Neural cell (in vitro differentiated cells): Measurements from ENCODE around the gene RASAL2. TPM values are rescaled to one million over a fixed set of nuclear protein-coding genes. Genes with fewer than 3 reads are reported as not detected.

Experiments
- H2AFZ ChIP-seq: fragments of 200-600, 300-800 bp; sonication (generic), shearing (Covaris generic); 2 replicates; pipeline ENCODE4 v1.6.0; 2014; ENCODE audit warnings: low read depth, mild to moderate bottlenecking, antibody characterized with exemption, low read length, moderate library complexity
- H3F3A ChIP-seq: fragments of 200-600 bp; shearing (Covaris generic); 2 replicates; pipeline ENCODE4 v1.6.1; 2016; ENCODE audit warnings: mild to moderate bottlenecking, moderate library complexity, mixed read lengths, antibody characterized with exemption, low read length; ENCODE audit not compliant: insufficient read depth, poor library complexity, severe bottlenecking
- H3K27ac ChIP-seq: fragments of 200-600, 300-800 bp; sonication (generic), shearing (Covaris generic); 2 replicates; pipeline ENCODE4 v1.5.1; 2014; ENCODE audit warnings: mild to moderate bottlenecking, low read length, moderate library complexity
- H3K27me3 ChIP-seq: fragments of 300-800, 200-600 bp; sonication (generic), shearing (Covaris generic); 2 replicates; pipeline ENCODE4 v1.6.0; 2014; ENCODE audit warnings: mild to moderate bottlenecking, low read depth, low read length, moderate library complexity; ENCODE audit not compliant: insufficient read depth
- H3K36me3 ChIP-seq: fragments of 300-800, 200-600 bp; sonication (generic), shearing (Covaris generic); 2 replicates; pipeline ENCODE4 v1.5.1; 2014; ENCODE audit warnings: mild to moderate bottlenecking, antibody characterized with exemption, low read length, moderate library complexity; ENCODE audit not compliant: insufficient read depth
- H3K4me2 ChIP-seq: fragments of 300-800, 200-600 bp; sonication (generic), shearing (Covaris generic); 2 replicates; pipeline ENCODE4 v1.6.0; 2014; ENCODE audit warnings: mild to moderate bottlenecking, low read length
- H3K4me3 ChIP-seq: fragments of 300-800, 200-600 bp; sonication (generic), shearing (Covaris generic); 2 replicates; pipeline ENCODE4 v1.5.1; 2014; ENCODE audit warnings: mild to moderate bottlenecking, low read length, moderate library complexity
- H3K79me2 ChIP-seq: fragments of 200-600 bp; shearing (Covaris generic); replicated peaks from 2 replicates; pipeline ENCODE4 v1.6.0; 2014; ENCODE audit warnings: mild to moderate bottlenecking, low read length, moderate library complexity; ENCODE audit not compliant: insufficient read depth
- H3K9ac ChIP-seq: fragments of 300-800, 200-600 bp; sonication (generic), shearing (Covaris generic); 2 replicates; pipeline ENCODE4 v1.6.1; 2016; ENCODE audit warnings: mild to moderate bottlenecking, low read length, mixed read lengths
- H3K9me2 ChIP-seq: fragments of 200-600 bp; shearing (Covaris generic); 2 replicates; pipeline ENCODE4 v1.6.1; 2016; ENCODE audit warnings: mild to moderate bottlenecking, low read length, mixed read lengths; ENCODE audit not compliant: insufficient read depth
- H3K9me3 ChIP-seq: fragments of 200-600, 300-800 bp; sonication (generic), shearing (Covaris generic); 2 replicates; pipeline ENCODE4 v1.6.1; 2016; ENCODE audit warnings: mild to moderate bottlenecking, mixed run types, low read length, moderate library complexity, mixed read lengths
- H4K20me1 ChIP-seq: fragments of 200-600 bp; shearing (Covaris generic); 2 replicates; pipeline ENCODE4 v1.6.1; 2016; ENCODE audit warnings: mild to moderate bottlenecking, mixed run types; ENCODE audit not compliant: insufficient read depth
- EP300 ChIP-seq: fragments of 450-650 bp; conservative IDR thresholded peaks from 2 replicates; pipeline ENCODE4 v1.6.1; 2014; ENCODE audit warnings: antibody characterized with exemption, mild to moderate bottlenecking, moderate library complexity; ENCODE audit not compliant: poor library complexity, severe bottlenecking
- EZH2 ChIP-seq: fragments of 200-600, 300-800 bp; shearing (Covaris generic), sonication (generic); IDR thresholded peaks from 2 replicates; pipeline ENCODE4 v1.6.1; 2014; ENCODE audit warnings: antibody characterized with exemption, low read length, borderline replicate concordance, mild to moderate bottlenecking; ENCODE audit not compliant: insufficient read depth, poor library complexity, severe bottlenecking
- MXI1 ChIP-seq: fragments of 450-650 bp; conservative IDR thresholded peaks from 2 replicates; pipeline ENCODE4 v1.6.1; 2014; ENCODE audit warnings: antibody characterized with exemption, mild to moderate bottlenecking; ENCODE audit not compliant: poor library complexity, severe bottlenecking
- POLR2AphosphoS5 ChIP-seq: IDR thresholded peaks from 2 replicates; pipeline ENCODE4 v1.6.1; 2012
- RAD21 ChIP-seq: fragments of 450-650 bp; conservative IDR thresholded peaks from 2 replicates; pipeline ENCODE4 v1.6.1; 2014; ENCODE audit warnings: antibody characterized with exemption, mild to moderate bottlenecking, moderate library complexity
- SMC3 ChIP-seq: fragments of 450-650 bp; conservative IDR thresholded peaks from 2 replicates; pipeline ENCODE4 v1.6.1; 2014; ENCODE audit warnings: antibody characterized with exemption, mild to moderate bottlenecking, moderate library complexity; ENCODE audit not compliant: poor library complexity
- TAF1 ChIP-seq: IDR thresholded peaks from 2 replicates; pipeline ENCODE4 v1.6.1; 2012; ENCODE audit warnings: low read depth
- polyA plus RNA-seq: library from polyadenylated mRNA; depleted of rRNA; stranded (reverse); fragments of >200 nt; gene quantifications from 2 replicates; pipeline ENCODE4 v1.2.3, GENCODE V29; 2014
- TF ChIP-seq, protein P1 (sequence below): IDR thresholded peaks from 2 replicates; pipeline ENCODE4 v1.6.1; 2012; ENCODE audit warnings: borderline replicate concordance
- TF ChIP-seq, protein P2 (sequence below): fragments of 450-650 bp; IDR thresholded peaks from 2 replicates; pipeline ENCODE4 v1.5.1; 2014; ENCODE audit warnings: antibody characterized with exemption, mild to moderate bottlenecking, moderate library complexity; ENCODE audit not compliant: poor library complexity, severe bottlenecking

RASAL2 gene
- polyA plus RNA-seq, 1 donor from 2014 or later = 73.3 TPM

DNA sequence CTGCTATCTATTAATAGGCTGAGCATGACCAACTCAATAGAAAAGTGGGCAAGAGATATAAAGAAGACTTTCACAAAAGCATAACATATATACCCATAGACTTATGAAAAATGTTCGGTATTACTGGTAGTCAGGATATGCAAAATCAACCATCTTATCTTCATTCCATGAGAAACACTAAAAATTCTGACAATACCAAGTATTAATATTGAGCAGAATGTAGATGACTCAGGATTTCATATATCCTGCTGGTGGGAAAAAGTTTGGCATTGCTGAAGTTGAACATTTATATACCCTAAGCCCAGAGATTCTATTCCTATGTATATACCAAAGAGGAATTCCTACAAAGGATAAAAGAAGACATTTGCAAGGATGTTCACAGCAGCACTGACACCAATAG lies 264.6 kb downstream of the RASAL2 start:
- no peak overlapping the region for H3K27ac ChIP-seq
- no peak overlapping the region for H2AFZ ChIP-seq
- H4K20me1 ChIP-seq = no peaks in the 10 kb centered on the region
- H3K9ac ChIP-seq = no peak overlapping the region
- no peaks in the 10 kb centered on the region for H3K27me3 ChIP-seq
- H3K79me2 ChIP-seq = peaks cover 6% of the 10 kb centered on the region
- H3F3A ChIP-seq = no peaks in the 10 kb centered on the region
- no peak overlapping the region for H3K4me3 ChIP-seq
- H3K9me3 ChIP-seq = no peaks in the 10 kb centered on the region
- TF ChIP-seq, protein P1, sequence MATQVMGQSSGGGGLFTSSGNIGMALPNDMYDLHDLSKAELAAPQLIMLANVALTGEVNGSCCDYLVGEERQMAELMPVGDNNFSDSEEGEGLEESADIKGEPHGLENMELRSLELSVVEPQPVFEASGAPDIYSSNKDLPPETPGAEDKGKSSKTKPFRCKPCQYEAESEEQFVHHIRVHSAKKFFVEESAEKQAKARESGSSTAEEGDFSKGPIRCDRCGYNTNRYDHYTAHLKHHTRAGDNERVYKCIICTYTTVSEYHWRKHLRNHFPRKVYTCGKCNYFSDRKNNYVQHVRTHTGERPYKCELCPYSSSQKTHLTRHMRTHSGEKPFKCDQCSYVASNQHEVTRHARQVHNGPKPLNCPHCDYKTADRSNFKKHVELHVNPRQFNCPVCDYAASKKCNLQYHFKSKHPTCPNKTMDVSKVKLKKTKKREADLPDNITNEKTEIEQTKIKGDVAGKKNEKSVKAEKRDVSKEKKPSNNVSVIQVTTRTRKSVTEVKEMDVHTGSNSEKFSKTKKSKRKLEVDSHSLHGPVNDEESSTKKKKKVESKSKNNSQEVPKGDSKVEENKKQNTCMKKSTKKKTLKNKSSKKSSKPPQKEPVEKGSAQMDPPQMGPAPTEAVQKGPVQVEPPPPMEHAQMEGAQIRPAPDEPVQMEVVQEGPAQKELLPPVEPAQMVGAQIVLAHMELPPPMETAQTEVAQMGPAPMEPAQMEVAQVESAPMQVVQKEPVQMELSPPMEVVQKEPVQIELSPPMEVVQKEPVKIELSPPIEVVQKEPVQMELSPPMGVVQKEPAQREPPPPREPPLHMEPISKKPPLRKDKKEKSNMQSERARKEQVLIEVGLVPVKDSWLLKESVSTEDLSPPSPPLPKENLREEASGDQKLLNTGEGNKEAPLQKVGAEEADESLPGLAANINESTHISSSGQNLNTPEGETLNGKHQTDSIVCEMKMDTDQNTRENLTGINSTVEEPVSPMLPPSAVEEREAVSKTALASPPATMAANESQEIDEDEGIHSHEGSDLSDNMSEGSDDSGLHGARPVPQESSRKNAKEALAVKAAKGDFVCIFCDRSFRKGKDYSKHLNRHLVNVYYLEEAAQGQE = no peak
- TF ChIP-seq EP300 (no peak), POLR2AphosphoS5 (no peak), EZH2 (no peak), MXI1 (no peak), RAD21 (no peak), SMC3 (no peak), TAF1 (no peak)
- TF ChIP-seq, protein P2, sequence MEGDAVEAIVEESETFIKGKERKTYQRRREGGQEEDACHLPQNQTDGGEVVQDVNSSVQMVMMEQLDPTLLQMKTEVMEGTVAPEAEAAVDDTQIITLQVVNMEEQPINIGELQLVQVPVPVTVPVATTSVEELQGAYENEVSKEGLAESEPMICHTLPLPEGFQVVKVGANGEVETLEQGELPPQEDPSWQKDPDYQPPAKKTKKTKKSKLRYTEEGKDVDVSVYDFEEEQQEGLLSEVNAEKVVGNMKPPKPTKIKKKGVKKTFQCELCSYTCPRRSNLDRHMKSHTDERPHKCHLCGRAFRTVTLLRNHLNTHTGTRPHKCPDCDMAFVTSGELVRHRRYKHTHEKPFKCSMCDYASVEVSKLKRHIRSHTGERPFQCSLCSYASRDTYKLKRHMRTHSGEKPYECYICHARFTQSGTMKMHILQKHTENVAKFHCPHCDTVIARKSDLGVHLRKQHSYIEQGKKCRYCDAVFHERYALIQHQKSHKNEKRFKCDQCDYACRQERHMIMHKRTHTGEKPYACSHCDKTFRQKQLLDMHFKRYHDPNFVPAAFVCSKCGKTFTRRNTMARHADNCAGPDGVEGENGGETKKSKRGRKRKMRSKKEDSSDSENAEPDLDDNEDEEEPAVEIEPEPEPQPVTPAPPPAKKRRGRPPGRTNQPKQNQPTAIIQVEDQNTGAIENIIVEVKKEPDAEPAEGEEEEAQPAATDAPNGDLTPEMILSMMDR = no peak
- H3K4me2 ChIP-seq = no peak overlapping the region
- no peaks in the 10 kb centered on the region for H3K36me3 ChIP-seq
- H3K9me2 ChIP-seq = no peaks in the 10 kb centered on the region

DNA sequence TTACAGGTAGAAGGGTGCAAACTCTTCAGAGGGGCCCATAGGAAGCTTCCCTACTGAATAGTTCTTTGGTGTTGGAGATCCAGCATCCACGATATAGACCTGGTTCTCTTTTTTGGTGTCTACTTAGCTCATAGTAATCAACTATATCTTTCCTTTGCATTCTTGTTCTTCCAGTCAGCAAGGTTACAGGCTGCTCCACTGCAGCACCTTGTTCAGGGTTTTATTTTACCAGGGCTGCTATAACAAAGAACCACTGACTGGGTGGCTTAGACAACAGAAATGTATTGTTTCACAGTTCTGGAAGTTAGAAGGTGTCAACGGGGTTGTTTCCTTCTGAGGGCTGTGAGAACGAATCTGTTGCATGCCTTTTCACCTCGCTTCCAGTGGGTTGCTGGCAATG lies 266.5 kb downstream of the RASAL2 start:
- H2AFZ ChIP-seq = no peak overlapping the region
- H3K36me3 ChIP-seq = no peaks in the 10 kb centered on the region
- no peak overlapping the region for H3K4me2 ChIP-seq
- no peaks in the 10 kb centered on the region for H3K27me3 ChIP-seq
- no peaks in the 10 kb centered on the region for H3K9me3 ChIP-seq
- H3K4me3 ChIP-seq = no peak overlapping the region
- H3F3A ChIP-seq = no peaks in the 10 kb centered on the region
- H3K9me2 ChIP-seq = no peaks in the 10 kb centered on the region
- no peak overlapping the region for H3K9ac ChIP-seq
- TF ChIP-seq, protein P2 = no peak
- TF ChIP-seq POLR2AphosphoS5 = no peak
- no peak for TF ChIP-seq EZH2
- no peak for TF ChIP-seq TAF1
- no peak for TF ChIP-seq SMC3
- TF ChIP-seq MXI1 = no peak
- no peak for TF ChIP-seq EP300
- TF ChIP-seq, protein P1 = no peak
- TF ChIP-seq RAD21 = no peak
- no peak overlapping the region for H3K27ac ChIP-seq
- H3K79me2 ChIP-seq = peaks cover 6% of the 10 kb centered on the region
- no peaks in the 10 kb centered on the region for H4K20me1 ChIP-seq
